A549 (cell line): ENCODE measurements around the gene BICDL1. TPM values are rescaled to one million over a fixed set of nuclear protein-coding genes. Genes with fewer than 3 reads are reported as not detected.

Source experiments
- ATAC-seq, 2 experiments: fragments of 200-7000 bp in 1 of 2; fragments of >200 bp in 1 of 2; cut with Nextera tagmentation in 1 of 2; cut with Tn5 transposase in 1 of 2; 3 replicates each; pipeline versions ENCODE4 v1.8.0 to v1.9.1; 2018 to 2020; ENCODE audit warnings: mild to moderate bottlenecking in 1 of 2, moderate library complexity in 1 of 2
- CTCF ChIA-PET: fragments of 300-600 bp; sonication (Branson Sonifier 250); formaldehyde crosslinking; extraction: SDS; loops from one replicate; lab custom pipeline; 2021; ENCODE audit warnings: antibody characterized with exemption, inconsistent platforms; lab: Yijun Ruan, JAX
- POLR2A ChIA-PET: fragments of 350-600 bp; formaldehyde crosslinking; extraction: SDS; loops from one replicate; lab custom pipeline; 2021; ENCODE audit warnings: antibody characterized with exemption, inconsistent platforms; lab: Yijun Ruan, JAX
- DNase-seq, 2 experiments: peaks; one replicate each; pipeline versions ENCODE4 v3.0.0 to v3.0.0-alpha.2; 2011 to 2016; ENCODE audit warnings: low read depth in 1 of 2, low spot score in 1 of 2
- FAIRE-seq: peaks from 2 replicates; lab custom pipeline; 2011; peaks lifted over from hg19 to GRCh38; lab: Jason Lieb, UNC
- H3K27ac ChIP-seq, 2 experiments: fragments of >200 bp; sonication (Bioruptor Twin); formaldehyde crosslinking; 3 replicates each; pipeline ENCODE4 v1.5.1; 2016 to 2017
- H3K4me1 ChIP-seq: fragments of >200 bp; sonication (Bioruptor Twin); formaldehyde crosslinking; 3 replicates; pipeline ENCODE4 v1.6.1; 2016
- H3K4me2 ChIP-seq: fragments of >200 bp; sonication (Bioruptor Twin); formaldehyde crosslinking; 3 replicates; pipeline ENCODE4 v1.6.1; 2016
- H3K4me3 ChIP-seq: fragments of >200 bp; sonication (Bioruptor Twin); formaldehyde crosslinking; 3 replicates; pipeline ENCODE4 v1.5.1; 2016
- H3K9me3 ChIP-seq: fragments of >200 bp; sonication (Bioruptor Twin); formaldehyde crosslinking; 3 replicates; pipeline ENCODE4 v1.6.1; 2016
- BHLHE40 ChIP-seq: IDR thresholded peaks from 2 replicates; pipeline ENCODE4 v1.6.1; 2012; ENCODE audit warnings: low read depth, low read length, inconsistent platforms
- CEBPB ChIP-seq, 2 experiments: fragments of >200 bp in 1 of 2; sonication (Bioruptor Twin) in 1 of 2; formaldehyde crosslinking in 1 of 2; IDR thresholded peaks; 2 replicates each; pipeline ENCODE4 v1.6.1; 2012 to 2016
- CHD2 ChIP-seq: fragments of 150-350 bp; IDR thresholded peaks from 2 replicates; pipeline ENCODE4 v1.6.1; 2014; ENCODE audit warnings: low read length; ENCODE audit not compliant: partially characterized antibody
- EHF ChIP-seq: fragments of 250-450 bp; sonication (Bioruptor Pico); IDR thresholded peaks from 2 replicates; pipeline ENCODE4 v1.5.0; 2020; ENCODE audit warnings: mild to moderate bottlenecking
- EP300 ChIP-seq, 2 experiments: fragments of >200 bp; sonication (Bioruptor Twin); formaldehyde crosslinking; IDR thresholded peaks; 2 replicates in 1 of 2; 3 replicates in 1 of 2; pipeline ENCODE4 v1.6.1; 2016 to 2017
- FOXS1 ChIP-seq: fragments of 250-450 bp; sonication (Bioruptor Pico); IDR thresholded peaks from 2 replicates; pipeline ENCODE4 v1.5.0; 2020; ENCODE audit warnings: mild to moderate bottlenecking, moderate library complexity
- GATA3 ChIP-seq: IDR thresholded peaks from 2 replicates; pipeline ENCODE4 v1.6.1; 2012; ENCODE audit warnings: borderline replicate concordance
- HDAC2 ChIP-seq: fragments of 200-600 bp; sonication (generic); IDR thresholded peaks from 2 replicates; pipeline ENCODE4 v1.6.1; 2016
- HOXB13 ChIP-seq: fragments of 250-450 bp; sonication (Bioruptor Pico); IDR thresholded peaks from 2 replicates; pipeline ENCODE4 v1.5.0; 2020; ENCODE audit warnings: low read depth, mild to moderate bottlenecking, moderate library complexity
- HOXB5 ChIP-seq: fragments of 250-450 bp; sonication (Bioruptor Pico); IDR thresholded peaks from 2 replicates; pipeline ENCODE4 v1.5.0; 2020; ENCODE audit warnings: mild to moderate bottlenecking, moderate library complexity
- KDM5A ChIP-seq: fragments of 200-600 bp; sonication (generic); IDR thresholded peaks from 2 replicates; pipeline ENCODE4 v1.6.1; 2016; ENCODE audit warnings: antibody characterized with exemption, mild to moderate bottlenecking
- MAZ ChIP-seq: fragments of 150-350 bp; IDR thresholded peaks from 2 replicates; pipeline ENCODE4 v1.6.1; 2014; ENCODE audit warnings: antibody characterized with exemption, low read depth, low read length, borderline replicate concordance
- PHF8 ChIP-seq: fragments of 200-600 bp; sonication (generic); IDR thresholded peaks from 2 replicates; pipeline ENCODE4 v1.6.1; 2016; ENCODE audit warnings: low read depth, mild to moderate bottlenecking, antibody characterized with exemption, moderate library complexity, borderline replicate concordance
- POLR2A ChIP-seq: IDR thresholded peaks from 2 replicates; pipeline ENCODE4 v1.6.1; 2012; ENCODE audit warnings: mild to moderate bottlenecking, low read length
- RNF2 ChIP-seq: fragments of 200-600 bp; sonication (generic); IDR thresholded peaks from 2 replicates; pipeline ENCODE4 v1.6.1; 2016; ENCODE audit warnings: low read depth, mild to moderate bottlenecking, antibody characterized with exemption, moderate library complexity, borderline replicate concordance
- WGBS: methylation state at CpG from one replicate; pipeline ENCODE4 v1.1.6; 2017; ENCODE audit errors: missing lambda C conversion rate; 5-methylcytosine and 5-hydroxymethylcytosine counted together
- polyA plus RNA-seq, 4 experiments: library from polyadenylated mRNA; depleted of rRNA in 3 of 4; stranded (reverse); fragments of >200 nt; fragmentation: RNase III in 1 of 4; extraction: RNeasy Plus Mini Kit Qiagen cat#74134 plus additional on column Dnase treatment in 1 of 4; gene quantifications; 2 replicates in 3 of 4; 3 replicates in 1 of 4; pipeline ENCODE4 v1.2.3, GENCODE V29; 2011 to 2017
- TF ChIP-seq, protein P1 (sequence below): fragments of 250-450 bp; sonication (Bioruptor Pico); IDR thresholded peaks from 2 replicates; pipeline ENCODE4 v1.5.0; 2020; ENCODE audit warnings: low read depth, mild to moderate bottlenecking, moderate library complexity
- TF ChIP-seq, protein P2 (sequence below): fragments of 200-600 bp; sonication (generic); IDR thresholded peaks from 2 replicates; pipeline ENCODE4 v1.6.1; 2016; ENCODE audit warnings: antibody characterized with exemption, mild to moderate bottlenecking, moderate library complexity
- TF ChIP-seq, protein P3 (sequence below): IDR thresholded peaks from 2 replicates; pipeline ENCODE4 v1.6.1; 2012
- TF ChIP-seq, protein P4 (sequence below): IDR thresholded peaks from 2 replicates; pipeline ENCODE4 v1.6.1; 2012
- TF ChIP-seq, protein P5 (sequence below): fragments of 250-450 bp; sonication (Bioruptor Pico); IDR thresholded peaks from 2 replicates; pipeline ENCODE4 v1.5.0; 2021; ENCODE audit warnings: mild to moderate bottlenecking, moderate library complexity, borderline replicate concordance
- TF ChIP-seq, protein P6 (sequence below): fragments of 450-650 bp; IDR thresholded peaks from 2 replicates; pipeline ENCODE4 v1.6.1; 2014; ENCODE audit warnings: antibody characterized with exemption

Gene BICDL1
- polyA plus RNA-seq, 2 of the 4 experiments (the other 2 are of a cell fraction), result 3.8 to 4.5 TPM

DNA sequence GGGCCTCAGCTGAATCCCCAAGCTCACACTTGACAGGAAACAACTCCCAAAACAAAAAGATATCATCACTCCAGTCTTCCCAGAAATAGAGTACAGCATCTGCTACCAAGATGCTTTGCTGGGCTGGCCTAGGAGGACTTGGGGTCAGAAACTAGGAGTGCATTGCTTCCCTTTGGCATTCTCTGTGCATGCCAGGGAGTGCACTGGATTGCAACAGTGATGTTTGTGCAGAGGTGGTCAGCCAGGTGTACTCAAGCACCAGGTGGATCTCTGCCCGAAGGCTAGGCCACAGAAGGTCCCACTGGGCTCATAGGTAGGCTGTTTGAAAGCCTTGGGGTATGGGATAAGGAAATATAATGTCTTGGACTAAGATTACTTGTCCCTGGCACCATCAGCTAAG is 76.4 kb downstream of the BICDL1 start:
- DNase-seq, result no peak
- TF ChIP-seq, protein P1, sequence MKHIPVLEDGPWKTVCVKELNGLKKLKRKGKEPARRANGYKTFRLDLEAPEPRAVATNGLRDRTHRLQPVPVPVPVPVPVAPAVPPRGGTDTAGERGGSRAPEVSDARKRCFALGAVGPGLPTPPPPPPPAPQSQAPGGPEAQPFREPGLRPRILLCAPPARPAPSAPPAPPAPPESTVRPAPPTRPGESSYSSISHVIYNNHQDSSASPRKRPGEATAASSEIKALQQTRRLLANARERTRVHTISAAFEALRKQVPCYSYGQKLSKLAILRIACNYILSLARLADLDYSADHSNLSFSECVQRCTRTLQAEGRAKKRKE (CRISPR knock-in tag), result no peak
- TF ChIP-seq, protein P2, sequence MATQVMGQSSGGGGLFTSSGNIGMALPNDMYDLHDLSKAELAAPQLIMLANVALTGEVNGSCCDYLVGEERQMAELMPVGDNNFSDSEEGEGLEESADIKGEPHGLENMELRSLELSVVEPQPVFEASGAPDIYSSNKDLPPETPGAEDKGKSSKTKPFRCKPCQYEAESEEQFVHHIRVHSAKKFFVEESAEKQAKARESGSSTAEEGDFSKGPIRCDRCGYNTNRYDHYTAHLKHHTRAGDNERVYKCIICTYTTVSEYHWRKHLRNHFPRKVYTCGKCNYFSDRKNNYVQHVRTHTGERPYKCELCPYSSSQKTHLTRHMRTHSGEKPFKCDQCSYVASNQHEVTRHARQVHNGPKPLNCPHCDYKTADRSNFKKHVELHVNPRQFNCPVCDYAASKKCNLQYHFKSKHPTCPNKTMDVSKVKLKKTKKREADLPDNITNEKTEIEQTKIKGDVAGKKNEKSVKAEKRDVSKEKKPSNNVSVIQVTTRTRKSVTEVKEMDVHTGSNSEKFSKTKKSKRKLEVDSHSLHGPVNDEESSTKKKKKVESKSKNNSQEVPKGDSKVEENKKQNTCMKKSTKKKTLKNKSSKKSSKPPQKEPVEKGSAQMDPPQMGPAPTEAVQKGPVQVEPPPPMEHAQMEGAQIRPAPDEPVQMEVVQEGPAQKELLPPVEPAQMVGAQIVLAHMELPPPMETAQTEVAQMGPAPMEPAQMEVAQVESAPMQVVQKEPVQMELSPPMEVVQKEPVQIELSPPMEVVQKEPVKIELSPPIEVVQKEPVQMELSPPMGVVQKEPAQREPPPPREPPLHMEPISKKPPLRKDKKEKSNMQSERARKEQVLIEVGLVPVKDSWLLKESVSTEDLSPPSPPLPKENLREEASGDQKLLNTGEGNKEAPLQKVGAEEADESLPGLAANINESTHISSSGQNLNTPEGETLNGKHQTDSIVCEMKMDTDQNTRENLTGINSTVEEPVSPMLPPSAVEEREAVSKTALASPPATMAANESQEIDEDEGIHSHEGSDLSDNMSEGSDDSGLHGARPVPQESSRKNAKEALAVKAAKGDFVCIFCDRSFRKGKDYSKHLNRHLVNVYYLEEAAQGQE, result no peak
- TF ChIP-seq, protein P3, sequence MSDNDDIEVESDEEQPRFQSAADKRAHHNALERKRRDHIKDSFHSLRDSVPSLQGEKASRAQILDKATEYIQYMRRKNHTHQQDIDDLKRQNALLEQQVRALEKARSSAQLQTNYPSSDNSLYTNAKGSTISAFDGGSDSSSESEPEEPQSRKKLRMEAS, result no peak
- TF ChIP-seq BHLHE40 (no peak), CHD2 (no peak), PHF8 (no peak), HOXB5 (CRISPR knock-in tag) (no peak)
- ChIA-PET POLR2A (no interaction called here), CTCF (interaction anchor here (0.9 kb wide), 1 partner anchor 22 kb away, joined by 4 read pairs; no protein-coding TSS in a partner anchor)
- no peak for ATAC-seq
- H3K9me3 ChIP-seq, result no peaks in the 10 kb centered on the region
- no peak overlapping the region for H3K4me3 ChIP-seq
- H3K27ac ChIP-seq, result no peak overlapping the region
- 55% methylated on average over 1 of the region's 1 CpG for WGBS
- H3K4me1 ChIP-seq, result peaks cover 4% of the 10 kb centered on the region; the same call in 1 of the 3 replicates
- FAIRE-seq, result no peak
- no peak overlapping the region for H3K4me2 ChIP-seq

DNA sequence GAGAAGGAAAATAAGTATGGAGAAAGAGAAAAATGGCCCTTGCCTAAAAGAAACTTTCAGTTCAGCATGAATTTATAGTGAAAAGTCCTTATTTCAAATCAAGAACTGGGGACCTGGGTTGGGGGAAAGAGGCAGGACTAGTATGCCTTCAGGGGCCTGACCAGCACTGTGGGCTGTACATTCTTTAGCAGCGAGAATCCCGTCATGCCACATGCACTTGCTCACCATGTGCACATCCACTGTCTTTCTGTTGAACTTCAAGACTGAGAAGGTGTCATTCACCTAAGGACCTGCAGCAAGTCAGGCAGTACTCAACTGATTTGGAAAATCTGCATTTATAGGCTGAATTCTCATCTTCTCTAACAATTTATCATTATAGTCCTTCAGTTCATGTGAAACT is 77.3 kb downstream of the BICDL1 start:
- POLR2A ChIA-PET, result no interaction called here
- FAIRE-seq (no peak), DNase-seq (no peak)

DNA sequence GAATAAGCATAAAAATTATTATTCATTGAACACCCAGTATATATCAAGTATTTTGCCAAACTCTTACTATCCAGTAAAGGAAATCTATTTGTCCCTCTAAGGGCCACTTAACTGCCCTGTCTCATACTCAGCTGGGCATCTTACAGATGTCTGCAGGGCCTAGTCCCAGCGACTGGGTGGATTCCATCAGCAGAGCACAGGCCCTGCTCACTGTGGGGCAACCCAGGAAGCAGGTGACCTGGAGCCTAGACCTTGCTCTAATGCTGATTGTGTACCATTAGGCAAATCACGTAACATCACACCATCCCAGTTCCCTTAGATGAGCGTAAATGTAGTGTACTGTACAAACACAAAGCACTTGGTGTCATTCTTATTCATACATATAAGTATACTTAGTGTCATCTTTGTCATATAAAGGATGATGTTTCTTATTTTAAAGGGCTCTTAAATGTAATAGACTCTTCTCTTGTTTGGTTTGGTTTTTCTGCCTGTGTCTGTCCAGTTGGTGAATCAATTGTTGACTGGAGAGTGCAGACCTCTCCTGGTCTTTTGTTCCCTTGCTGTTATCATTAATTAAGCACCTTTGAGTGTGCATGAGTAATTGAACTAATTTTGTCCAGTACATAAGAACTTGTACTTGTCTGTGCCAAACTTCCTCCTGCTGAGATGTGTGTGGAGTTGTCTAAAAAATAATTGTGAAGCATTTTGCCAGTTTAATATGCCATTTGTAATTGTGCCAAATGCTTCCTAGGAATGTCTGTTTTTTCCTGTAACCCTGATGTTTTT is 78.2 kb downstream of the BICDL1 start:
- DNase-seq (no peak), FAIRE-seq (no peak), ATAC-seq (no peak)
- no peaks in the 10 kb centered on the region for H3K9me3 ChIP-seq
- ChIA-PET CTCF (interaction anchor here (1.2 kb wide), 1 partner anchor 60 kb away, joined by 3 read pairs; no protein-coding TSS in a partner anchor), POLR2A (no interaction called here)
- no peak overlapping the region for H3K4me3 ChIP-seq
- H3K27ac ChIP-seq, result no peak overlapping the region
- 71% methylated on average over 3 of the region's 3 CpGs for WGBS
- no peak overlapping the region for H3K4me2 ChIP-seq
- H3K4me1 ChIP-seq, result peaks cover 4% of the 10 kb centered on the region; the same call in 1 of the 3 replicates
- TF ChIP-seq KDM5A (no peak), EHF (CRISPR knock-in tag) (no peak), GATA3 (no peak), CEBPB (IDR thresholded peaks at IDR 0.05) (no peak), RNF2 (no peak), HDAC2 (no peak), POLR2A (no peak), EP300 (IDR thresholded peaks at IDR 0.05) (no peak), MAZ (no peak)
- TF ChIP-seq, protein P4, sequence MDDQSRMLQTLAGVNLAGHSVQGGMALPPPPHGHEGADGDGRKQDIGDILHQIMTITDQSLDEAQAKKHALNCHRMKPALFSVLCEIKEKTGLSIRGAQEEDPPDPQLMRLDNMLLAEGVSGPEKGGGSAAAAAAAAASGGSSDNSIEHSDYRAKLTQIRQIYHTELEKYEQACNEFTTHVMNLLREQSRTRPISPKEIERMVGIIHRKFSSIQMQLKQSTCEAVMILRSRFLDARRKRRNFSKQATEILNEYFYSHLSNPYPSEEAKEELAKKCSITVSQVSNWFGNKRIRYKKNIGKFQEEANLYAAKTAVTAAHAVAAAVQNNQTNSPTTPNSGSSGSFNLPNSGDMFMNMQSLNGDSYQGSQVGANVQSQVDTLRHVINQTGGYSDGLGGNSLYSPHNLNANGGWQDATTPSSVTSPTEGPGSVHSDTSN, result no peak
- TF ChIP-seq, protein P5, sequence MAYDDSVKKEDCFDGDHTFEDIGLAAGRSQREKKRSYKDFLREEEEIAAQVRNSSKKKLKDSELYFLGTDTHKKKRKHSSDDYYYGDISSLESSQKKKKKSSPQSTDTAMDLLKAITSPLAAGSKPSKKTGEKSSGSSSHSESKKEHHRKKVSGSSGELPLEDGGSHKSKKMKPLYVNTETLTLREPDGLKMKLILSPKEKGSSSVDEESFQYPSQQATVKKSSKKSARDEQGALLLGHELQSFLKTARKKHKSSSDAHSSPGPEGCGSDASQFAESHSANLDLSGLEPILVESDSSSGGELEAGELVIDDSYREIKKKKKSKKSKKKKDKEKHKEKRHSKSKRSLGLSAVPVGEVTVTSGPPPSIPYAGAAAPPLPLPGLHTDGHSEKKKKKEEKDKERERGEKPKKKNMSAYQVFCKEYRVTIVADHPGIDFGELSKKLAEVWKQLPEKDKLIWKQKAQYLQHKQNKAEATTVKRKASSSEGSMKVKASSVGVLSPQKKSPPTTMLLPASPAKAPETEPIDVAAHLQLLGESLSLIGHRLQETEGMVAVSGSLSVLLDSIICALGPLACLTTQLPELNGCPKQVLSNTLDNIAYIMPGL (CRISPR knock-in tag), result no peak

More for the DNA sequence above, 77.3 kb downstream of the BICDL1 start:
- CTCF ChIA-PET, result interaction anchor here (0.9 kb wide), 1 partner anchor 21 kb away, joined by 4 read pairs; no protein-coding TSS in a partner anchor
- TF ChIP-seq KDM5A (no peak), FOXS1 (no peak), EP300 (IDR thresholded peaks at IDR 0.05) (no peak), HOXB13 (CRISPR knock-in tag) (no peak)
- TF ChIP-seq, protein P6, sequence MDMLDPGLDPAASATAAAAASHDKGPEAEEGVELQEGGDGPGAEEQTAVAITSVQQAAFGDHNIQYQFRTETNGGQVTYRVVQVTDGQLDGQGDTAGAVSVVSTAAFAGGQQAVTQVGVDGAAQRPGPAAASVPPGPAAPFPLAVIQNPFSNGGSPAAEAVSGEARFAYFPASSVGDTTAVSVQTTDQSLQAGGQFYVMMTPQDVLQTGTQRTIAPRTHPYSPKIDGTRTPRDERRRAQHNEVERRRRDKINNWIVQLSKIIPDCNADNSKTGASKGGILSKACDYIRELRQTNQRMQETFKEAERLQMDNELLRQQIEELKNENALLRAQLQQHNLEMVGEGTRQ, result no peak
- Histone ChIP-seq H3K4me1 (peaks cover 4% of the 10 kb centered on the region; the same call in 1 of the 3 replicates), H3K4me2 (no peak overlapping the region), H3K9me3 (no peaks in the 10 kb centered on the region), H3K4me3 (no peak overlapping the region), H3K27ac (no peak overlapping the region)
- 90% methylated on average over 2 of the region's 2 CpGs for WGBS
- ATAC-seq, result no peak
